Measurements from ENCODE around the gene MCC.

DNA sequence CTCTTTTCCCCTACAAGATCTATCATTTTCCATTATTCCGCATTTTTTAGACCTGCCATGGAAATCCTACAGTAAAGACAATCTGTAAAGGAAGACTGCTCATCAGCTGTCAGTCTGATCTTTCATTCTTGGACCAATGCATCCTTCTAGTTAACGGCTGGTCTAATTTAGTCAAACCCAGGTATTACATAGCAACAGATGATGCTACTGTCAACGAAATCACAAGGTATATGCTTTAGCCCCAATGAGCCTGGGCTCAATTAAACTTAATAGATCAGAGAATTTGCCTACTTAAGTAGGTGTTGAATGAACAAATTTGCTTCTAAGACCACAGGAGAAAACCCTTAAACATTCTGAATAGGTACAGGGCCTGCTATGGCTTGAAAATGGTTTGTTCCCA lies 260.5 kb downstream of the MCC start:
- TF ChIP-seq, protein P1, sequence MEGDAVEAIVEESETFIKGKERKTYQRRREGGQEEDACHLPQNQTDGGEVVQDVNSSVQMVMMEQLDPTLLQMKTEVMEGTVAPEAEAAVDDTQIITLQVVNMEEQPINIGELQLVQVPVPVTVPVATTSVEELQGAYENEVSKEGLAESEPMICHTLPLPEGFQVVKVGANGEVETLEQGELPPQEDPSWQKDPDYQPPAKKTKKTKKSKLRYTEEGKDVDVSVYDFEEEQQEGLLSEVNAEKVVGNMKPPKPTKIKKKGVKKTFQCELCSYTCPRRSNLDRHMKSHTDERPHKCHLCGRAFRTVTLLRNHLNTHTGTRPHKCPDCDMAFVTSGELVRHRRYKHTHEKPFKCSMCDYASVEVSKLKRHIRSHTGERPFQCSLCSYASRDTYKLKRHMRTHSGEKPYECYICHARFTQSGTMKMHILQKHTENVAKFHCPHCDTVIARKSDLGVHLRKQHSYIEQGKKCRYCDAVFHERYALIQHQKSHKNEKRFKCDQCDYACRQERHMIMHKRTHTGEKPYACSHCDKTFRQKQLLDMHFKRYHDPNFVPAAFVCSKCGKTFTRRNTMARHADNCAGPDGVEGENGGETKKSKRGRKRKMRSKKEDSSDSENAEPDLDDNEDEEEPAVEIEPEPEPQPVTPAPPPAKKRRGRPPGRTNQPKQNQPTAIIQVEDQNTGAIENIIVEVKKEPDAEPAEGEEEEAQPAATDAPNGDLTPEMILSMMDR (IDR thresholded peaks at IDR 0.05), result no peak
- no peak for TF ChIP-seq POLR2AphosphoS5 (IDR thresholded peaks at IDR 0.05; ENCODE audit: insufficient read depth in 1 of 2, low read depth in 1 of 2)
- TF ChIP-seq POLR2A (IDR thresholded peaks at IDR 0.05), result no peak
